HAP-1 (cell line): Measurements from ENCODE around the gene ACBD7.

ENCODE experiments used
- DNase-seq, 2 experiments: peaks; one replicate each; pipeline ENCODE4 v3.0.0-alpha.2; 2016 to 2020; ENCODE audit warnings: low spot score in 2 of 2
- H3K27me3 ChIP-seq: fragments of 250-450 bp; sonication (Bioruptor Pico); 2 replicates; pipeline ENCODE4 v1.5.1; 2020; ENCODE audit warnings: low read depth, mild to moderate bottlenecking, moderate library complexity
- H3K36me3 ChIP-seq: fragments of 250-450 bp; sonication (Bioruptor Pico); replicated peaks from 2 replicates; pipeline ENCODE4 v1.5.1; 2020; ENCODE audit warnings: mild to moderate bottlenecking
- H3K4me1 ChIP-seq: fragments of 250-450 bp; sonication (Bioruptor Pico); 2 replicates; pipeline ENCODE4 v1.5.1; 2020; ENCODE audit warnings: mild to moderate bottlenecking
- H3K4me3 ChIP-seq: fragments of 250-450 bp; sonication (Bioruptor Pico); 2 replicates; pipeline ENCODE4 v1.5.1; 2020; ENCODE audit warnings: mild to moderate bottlenecking, moderate library complexity
- H3K9me3 ChIP-seq: fragments of 250-450 bp; sonication (Bioruptor Pico); 2 replicates; pipeline ENCODE4 v1.5.1; 2020; ENCODE audit warnings: mild to moderate bottlenecking, moderate library complexity
- in situ Hi-C: fragments of 300-500 bp; cut with MboI; formaldehyde crosslinking; loops from 3 replicates; pipeline ENCODE4 v1.14.3; 2020; ENCODE audit warnings: low sequenced_read_pairs, inconsistent platforms, mixed read lengths

The ACBD7 gene

DNA sequence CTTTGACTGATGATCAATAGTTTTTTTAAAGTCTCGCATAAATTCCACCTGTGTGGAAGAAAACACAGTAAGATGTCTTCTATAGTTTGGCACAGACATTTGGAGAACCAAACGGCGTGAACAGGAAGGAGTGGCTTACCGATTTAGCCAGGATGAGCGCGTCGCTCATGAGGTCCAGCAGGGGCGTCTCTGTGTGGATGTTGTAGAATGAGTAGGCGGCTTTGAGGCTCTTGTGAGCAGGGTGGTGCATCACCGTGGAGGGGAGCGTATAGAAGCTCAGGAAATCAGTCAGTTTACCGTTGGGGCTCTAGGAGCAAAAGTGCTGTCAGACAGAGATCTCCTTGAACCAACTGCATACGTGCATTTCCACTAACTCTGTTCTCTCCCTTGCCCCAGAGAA lies 24.1 kb upstream of the ACBD7 start:
- no peaks in the 10 kb centered on the region for H3K9me3 ChIP-seq
- peaks cover 22% of the 10 kb centered on the region for H3K36me3 ChIP-seq
- H3K4me3 ChIP-seq = no peak overlapping the region
- H3K4me1 ChIP-seq = no peaks in the 10 kb centered on the region
- in situ Hi-C loops = no loop called here
- DNase-seq = no peak
- H3K27me3 ChIP-seq = no peaks in the 10 kb centered on the region

DNA sequence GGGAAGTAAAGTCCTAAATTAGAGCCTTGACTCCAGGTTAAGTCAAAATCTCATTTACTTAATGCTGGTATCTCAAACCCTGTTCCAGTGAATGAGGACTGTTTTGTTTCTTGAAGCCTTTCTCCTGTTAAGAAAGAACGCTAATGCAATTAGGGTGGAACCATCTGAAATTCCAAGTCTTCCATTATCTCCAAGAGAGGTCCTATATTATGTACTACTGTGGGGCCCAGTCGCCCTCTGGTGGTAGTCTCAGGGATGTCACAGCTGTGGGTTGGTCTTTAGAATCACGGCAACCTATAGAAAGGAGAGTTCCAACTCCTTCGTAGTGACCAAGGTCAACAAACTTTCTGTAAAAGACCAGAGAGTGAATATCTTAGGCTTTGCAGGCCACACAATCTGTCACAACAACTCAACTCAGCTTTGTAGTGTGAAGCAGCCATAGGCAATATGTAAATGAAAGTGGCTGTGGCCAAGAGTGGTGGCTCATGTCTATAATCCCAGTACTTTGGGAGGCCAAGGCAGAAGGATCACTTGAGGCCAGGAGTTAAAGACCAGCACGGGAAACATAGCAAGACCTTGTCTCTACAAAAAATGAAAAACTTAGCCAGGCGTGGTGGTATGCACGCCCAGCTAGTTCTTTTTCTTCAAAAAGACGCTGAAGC lies 17.9 kb upstream of the ACBD7 start:
- H3K4me1 ChIP-seq = 0 out of 2 replicates have a peak, but pooled peaks cover 2% of the 10 kb centered on the region
- in situ Hi-C loops = loop anchor here (10.0 kb wide), 1 partner anchor 152 kb away; the partner anchor contains the start of genes DCLRE1C and MEIG1
- no peaks in the 10 kb centered on the region for H3K9me3 ChIP-seq
- no peaks in the 10 kb centered on the region for H3K27me3 ChIP-seq
- H3K36me3 ChIP-seq = peaks cover 64% of the 10 kb centered on the region
- H3K4me3 ChIP-seq = no peak overlapping the region
- peak; percentile 67 to 85 for DNase-seq

DNA sequence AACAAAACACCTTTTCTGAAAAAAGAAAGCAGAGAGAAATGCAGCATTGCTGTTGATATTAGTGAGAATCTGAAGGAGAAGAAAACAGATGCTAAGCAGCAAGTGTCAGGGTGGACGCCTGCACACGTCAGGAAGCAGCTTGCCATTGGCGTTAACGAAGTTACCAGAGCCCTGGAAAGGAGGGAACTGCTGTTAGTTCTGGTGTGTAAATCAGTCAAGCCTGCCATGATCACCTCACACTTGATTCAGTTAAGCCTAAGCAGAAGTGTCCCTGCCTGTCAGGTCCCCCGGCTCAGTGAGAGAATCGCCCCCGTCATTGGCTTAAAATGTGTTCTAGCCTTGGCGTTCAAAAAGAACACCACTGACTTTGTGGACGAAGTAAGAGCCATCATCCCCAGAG lies 14.9 kb upstream of the ACBD7 start:
- peaks cover 10% of the 10 kb centered on the region for H3K4me1 ChIP-seq
- in situ Hi-C loops = loop anchor here (10.0 kb wide), 1 partner anchor 149 kb away; the partner anchor contains the start of genes DCLRE1C and MEIG1
- no peak overlapping the region for H3K4me3 ChIP-seq
- DNase-seq = no peak
- H3K36me3 ChIP-seq = peaks cover 57% of the 10 kb centered on the region
- no peaks in the 10 kb centered on the region for H3K9me3 ChIP-seq
- no peaks in the 10 kb centered on the region for H3K27me3 ChIP-seq

DNA sequence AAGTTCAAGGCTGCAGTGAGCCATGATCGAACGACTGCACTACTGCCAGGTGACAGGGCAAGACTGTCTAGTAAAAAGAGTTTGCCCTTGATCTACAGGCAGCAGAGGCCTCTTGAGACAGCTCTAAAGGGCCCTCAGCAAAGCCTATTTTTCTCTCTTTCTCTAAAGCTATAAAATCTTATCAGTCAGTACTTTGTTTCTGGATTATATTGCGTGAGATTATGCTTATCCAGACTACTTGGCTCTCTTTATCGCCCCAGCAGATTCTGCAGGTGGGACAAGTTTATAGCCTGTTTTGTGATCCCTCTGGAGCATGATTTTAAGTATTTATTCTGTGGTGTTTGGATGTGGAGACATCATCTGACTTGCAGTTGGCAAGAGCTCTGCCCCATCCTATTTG lies 11.3 kb upstream of the ACBD7 start:
- no peak for DNase-seq
- Histone ChIP-seq H3K36me3 (peaks cover 38% of the 10 kb centered on the region), H3K4me1 (peaks cover 11% of the 10 kb centered on the region), H3K27me3 (no peaks in the 10 kb centered on the region), H3K9me3 (no peaks in the 10 kb centered on the region), H3K4me3 (no peak overlapping the region)
- in situ Hi-C loops = loop anchor here (10.0 to 25.0 kb wide), 2 partner anchors 145 to 588 kb away; partner anchors contain the start of genes DCLRE1C and MEIG1

GRCh38 chr10:15097011-15097812 lies 8.6 kb upstream of the ACBD7 start, which contains the start of gene RPP38:
RPP38 (plus strand) TSS chr10:15097355; CDS start chr10:15103315, 5,960 bp downstream.
- peak within 1 kb of the TSS; percentile 93 for H3K4me3 ChIP-seq
- H3K4me1 ChIP-seq = peaks cover 11% of the 10 kb centered on the region
- in situ Hi-C loops = loop anchor here (25.0 kb wide), 1 partner anchor 585 kb away; no protein-coding TSS in a partner anchor
- peak; percentile 87 to 97 for DNase-seq
- H3K9me3 ChIP-seq = no peaks in the 10 kb centered on the region
- H3K36me3 ChIP-seq = peaks cover 15% of the 10 kb centered on the region
- H3K27me3 ChIP-seq = no peaks in the 10 kb centered on the region

DNA sequence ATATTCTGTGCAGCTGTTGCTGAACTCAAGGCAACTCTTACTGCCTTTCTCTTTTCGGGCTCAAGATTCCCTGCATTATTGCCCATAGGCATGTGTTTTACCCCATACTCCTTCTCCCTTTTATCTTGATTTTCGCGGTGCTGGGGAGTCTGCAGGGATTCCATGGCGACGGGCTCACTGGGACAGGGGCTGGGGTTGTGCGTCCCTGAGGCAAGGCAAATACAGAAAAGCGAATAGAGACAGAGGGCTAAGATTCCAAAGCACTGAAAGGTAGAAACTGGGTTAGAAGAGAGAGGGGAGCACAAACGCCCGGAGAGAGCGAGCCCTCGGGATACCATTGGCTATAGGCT lies 8.1 kb upstream of the ACBD7 start:
- Histone ChIP-seq H3K4me1 (peaks cover 11% of the 10 kb centered on the region), H3K9me3 (no peaks in the 10 kb centered on the region), H3K27me3 (no peaks in the 10 kb centered on the region), H3K36me3 (peaks cover 15% of the 10 kb centered on the region), H3K4me3 (peak overlapping the region; percentile 93)
- in situ Hi-C loops = loop anchor here (25.0 kb wide), 1 partner anchor 584 kb away; no protein-coding TSS in a partner anchor
- no peak for DNase-seq

DNA sequence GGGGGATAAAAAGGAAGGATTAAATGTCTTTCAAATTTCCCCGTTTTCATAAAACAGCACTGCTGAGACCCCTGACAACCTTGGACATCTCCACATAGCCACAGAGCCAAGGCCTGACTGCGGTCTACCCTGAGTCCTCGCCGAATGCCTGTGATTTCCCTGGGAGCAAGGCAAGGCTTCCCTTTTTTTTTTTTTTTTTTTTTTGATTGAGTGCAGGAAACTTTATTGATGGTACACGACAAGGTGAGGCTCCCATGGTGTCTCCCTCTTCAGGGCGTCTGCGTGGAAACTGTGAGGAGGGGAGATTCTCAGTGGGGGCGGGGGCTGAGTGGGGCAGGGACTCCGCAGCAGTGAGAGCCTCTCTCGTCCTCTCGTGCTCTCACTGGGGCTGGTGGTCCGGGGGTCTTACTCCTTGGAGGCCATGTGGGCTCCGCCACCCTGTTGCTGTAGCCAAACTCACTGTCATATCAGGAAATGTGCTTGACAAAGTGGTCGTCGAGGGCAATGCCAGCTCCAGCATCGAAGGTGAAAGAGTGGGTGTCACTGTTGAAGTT lies 4.4 kb upstream of the ACBD7 start:
- DNase-seq = no peak
- peaks cover 6% of the 10 kb centered on the region for H3K36me3 ChIP-seq
- H3K9me3 ChIP-seq = no peaks in the 10 kb centered on the region
- peaks cover 2% of the 10 kb centered on the region; the same call in 1 of the 2 replicates for H3K4me1 ChIP-seq
- H3K4me3 ChIP-seq = no peak overlapping the region
- H3K27me3 ChIP-seq = no peaks in the 10 kb centered on the region
- in situ Hi-C loops = loop anchor here (25.0 kb wide), 1 partner anchor 581 kb away; no protein-coding TSS in a partner anchor

DNA sequence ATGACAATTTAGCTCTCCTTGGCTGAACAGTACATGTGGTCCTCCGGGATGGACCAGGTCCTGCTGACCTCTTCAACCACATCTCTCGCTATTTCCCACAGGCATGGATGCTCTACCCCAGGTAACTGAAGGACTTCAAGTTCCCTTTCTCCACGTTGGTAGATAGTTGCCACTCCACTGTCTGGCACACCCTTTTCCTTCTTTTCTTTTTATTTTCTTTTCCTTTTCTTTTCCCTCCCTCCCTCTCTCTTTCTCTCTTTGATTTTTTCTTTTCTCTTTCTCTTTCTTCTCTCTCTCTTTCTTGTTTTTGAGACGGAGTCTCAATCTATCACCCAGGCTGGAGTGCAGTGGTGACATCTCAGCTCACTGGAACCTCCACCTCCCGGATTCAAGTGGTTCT lies 2.8 kb upstream of the ACBD7 start:
- Histone ChIP-seq H3K9me3 (no peaks in the 10 kb centered on the region), H3K4me3 (no peak overlapping the region), H3K27me3 (no peaks in the 10 kb centered on the region), H3K4me1 (peaks cover 3% of the 10 kb centered on the region; the same call in 1 of the 2 replicates), H3K36me3 (no peaks in the 10 kb centered on the region)
- in situ Hi-C loops = loop anchor here (25.0 kb wide), 1 partner anchor 579 kb away; no protein-coding TSS in a partner anchor
- no peak for DNase-seq

- H3K36me3 ChIP-seq = no peaks in the 10 kb centered on the region
- H3K4me3 ChIP-seq = peak overlapping the region; percentile 22
These were observed 4.1 kb downstream of the ACBD7 start for GRCh38 chr10:15084502-15084922.

DNA sequence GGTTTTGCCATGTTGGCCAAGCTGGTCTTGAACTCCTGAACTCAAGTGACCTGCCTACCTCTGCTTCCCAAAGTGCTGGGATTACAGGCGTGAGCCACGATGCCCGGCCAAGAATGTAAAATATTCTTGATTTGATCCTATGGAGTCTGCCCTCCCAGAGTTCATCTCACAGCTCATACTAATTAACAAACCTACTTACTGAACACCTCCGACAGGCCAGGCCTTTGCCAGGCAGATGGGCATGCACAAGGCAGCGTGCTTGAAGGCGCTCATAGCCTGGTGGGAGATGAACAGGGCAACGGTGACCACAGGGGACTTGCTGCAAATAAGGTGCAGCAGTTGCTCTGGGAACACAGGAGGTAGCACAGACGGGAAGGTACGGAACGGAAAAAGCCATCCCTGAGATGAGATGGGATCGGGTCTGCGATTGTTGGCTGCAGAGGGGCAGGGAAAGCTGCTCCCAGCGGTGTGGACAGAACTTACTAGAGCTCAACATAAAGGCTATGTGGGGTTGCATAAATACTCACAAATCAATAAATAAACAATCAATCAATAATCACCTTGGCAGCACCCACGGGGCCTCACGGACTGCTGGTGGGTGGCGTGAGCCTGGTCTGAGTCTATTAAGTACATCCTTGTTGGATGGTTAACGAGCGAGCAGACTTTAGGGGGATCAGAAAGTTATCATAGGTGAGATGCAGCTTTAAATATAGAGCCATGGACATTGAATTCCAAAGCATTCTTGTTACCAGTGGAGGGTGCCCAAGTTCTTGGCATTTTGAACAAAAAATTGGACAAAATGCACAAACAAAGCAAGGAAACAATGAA lies 4.7 kb downstream of the ACBD7 start:
- Histone ChIP-seq H3K4me3 (peak overlapping the region; percentile 22), H3K4me1 (peaks cover 8% of the 10 kb centered on the region), H3K9me3 (no peaks in the 10 kb centered on the region), H3K36me3 (no peaks in the 10 kb centered on the region), H3K27me3 (no peaks in the 10 kb centered on the region)
- no peak for DNase-seq
- in situ Hi-C loops = loop anchor here (25.0 kb wide), 1 partner anchor 572 kb away; no protein-coding TSS in a partner anchor

More at GRCh38 chr10:15084502-15084922, 4.1 kb downstream of the ACBD7 start:
- peak; percentile 86 to 94 for DNase-seq
- in situ Hi-C loops = loop anchor here (25.0 kb wide), 1 partner anchor 572 kb away; no protein-coding TSS in a partner anchor
- H3K9me3 ChIP-seq = no peaks in the 10 kb centered on the region
- H3K4me1 ChIP-seq = peaks cover 8% of the 10 kb centered on the region
- no peaks in the 10 kb centered on the region for H3K27me3 ChIP-seq

- peaks cover 3% of the 10 kb centered on the region; the same call in 1 of the 2 replicates for H3K9me3 ChIP-seq
- H3K27me3 ChIP-seq = no peaks in the 10 kb centered on the region
- no peak overlapping the region for H3K4me3 ChIP-seq
- H3K36me3 ChIP-seq = no peaks in the 10 kb centered on the region
- H3K4me1 ChIP-seq = no peaks in the 10 kb centered on the region
- in situ Hi-C loops = loop anchor here (25.0 kb wide), 1 partner anchor 563 kb away; no protein-coding TSS in a partner anchor
- DNase-seq = no peak
These were observed 13.2 kb downstream of the ACBD7 start for GRCh38 chr10:15075421-15075820.

DNA sequence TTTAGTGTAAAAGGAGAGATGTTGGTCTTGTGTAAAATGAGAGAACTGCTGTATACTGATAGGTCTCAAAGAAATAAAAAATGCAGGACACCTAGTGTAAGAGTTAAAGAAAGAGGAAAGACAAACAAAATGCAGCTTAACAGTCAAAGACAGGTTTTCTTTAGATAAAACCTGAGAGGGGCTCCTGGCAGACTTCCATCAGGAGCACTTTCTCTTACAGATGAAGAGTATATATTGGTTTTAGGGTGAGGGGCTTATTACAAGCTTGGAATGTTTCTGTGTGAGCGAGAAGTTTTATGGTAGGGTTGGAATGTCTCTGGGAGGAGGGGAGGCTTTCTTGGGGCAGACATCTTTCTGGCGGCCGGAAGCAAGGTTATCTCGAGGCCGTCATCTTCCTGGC lies 16.2 kb downstream of the ACBD7 start:
- Histone ChIP-seq H3K4me3 (no peak overlapping the region), H3K4me1 (no peaks in the 10 kb centered on the region), H3K9me3 (peaks cover 3% of the 10 kb centered on the region; the same call in 1 of the 2 replicates), H3K36me3 (no peaks in the 10 kb centered on the region), H3K27me3 (no peaks in the 10 kb centered on the region)
- DNase-seq = no peak
- in situ Hi-C loops = no loop called here

DNA sequence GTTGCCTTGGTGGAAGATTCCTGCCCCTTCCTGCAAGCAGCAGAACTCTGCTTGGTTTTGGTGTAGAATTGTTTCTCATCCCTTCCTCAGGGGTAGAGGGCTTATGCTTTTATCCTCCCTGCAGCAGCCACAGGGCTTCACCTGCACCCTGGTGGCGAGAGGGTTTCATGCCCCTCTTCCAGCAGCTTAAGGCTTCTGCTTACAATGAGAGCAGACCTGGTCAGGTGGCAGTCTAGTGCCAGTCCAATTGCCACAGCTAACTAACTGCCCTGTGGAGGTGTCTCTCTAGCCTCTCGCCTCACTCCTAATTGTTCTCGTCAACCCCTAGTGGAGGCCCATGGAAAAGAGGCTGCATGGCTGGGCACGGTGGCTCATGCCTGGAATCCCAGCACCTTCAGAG lies 19.3 kb downstream of the ACBD7 start:
- in situ Hi-C loops = no loop called here
- no peak for DNase-seq
- H3K9me3 ChIP-seq = peaks cover 3% of the 10 kb centered on the region; the same call in 1 of the 2 replicates

More for the DNA sequence above, 19.3 kb downstream of the ACBD7 start:
- no peaks in the 10 kb centered on the region for H3K27me3 ChIP-seq
- H3K4me1 ChIP-seq = no peaks in the 10 kb centered on the region
- no peaks in the 10 kb centered on the region for H3K36me3 ChIP-seq
- H3K4me3 ChIP-seq = no peak overlapping the region
